ENCODE data around the gene RNF11.

The RNF11 gene

GRCh38 chr1:51288578-51288977 is 52.5 kb downstream of the RNF11 start:
- no peaks in the 10 kb centered on the region for H3K27me3 ChIP-seq (ENCODE audit: control insufficient read depth, insufficient read depth, low read length)
- H3K9ac ChIP-seq (ENCODE audit: low read length) = no peak overlapping the region
- no peaks in the 10 kb centered on the region for H3K4me1 ChIP-seq (ENCODE audit: control insufficient read depth, low read depth, low read length)
- H3K4me3 ChIP-seq (ENCODE audit: low read length) = no peak overlapping the region
- no peak overlapping the region for H3K27ac ChIP-seq (ENCODE audit: low read length)
- H3K36me3 ChIP-seq (ENCODE audit: control insufficient read depth, low read depth, low read length) = no peaks in the 10 kb centered on the region
- no peaks in the 10 kb centered on the region for H3K9me3 ChIP-seq (ENCODE audit: control insufficient read depth, low read depth, low read length)

- Histone ChIP-seq H3K27ac (ENCODE audit: low read length) (no peak overlapping the region), H3K4me3 (ENCODE audit: low read length) (no peak overlapping the region), H3K27me3 (ENCODE audit: control insufficient read depth, insufficient read depth, low read length) (no peaks in the 10 kb centered on the region), H3K9ac (ENCODE audit: low read length) (no peak overlapping the region), H3K4me1 (ENCODE audit: control insufficient read depth, low read depth, low read length) (no peaks in the 10 kb centered on the region), H3K9me3 (ENCODE audit: control insufficient read depth, low read depth, low read length) (no peaks in the 10 kb centered on the region), H3K36me3 (ENCODE audit: control insufficient read depth, low read depth, low read length) (no peaks in the 10 kb centered on the region)
Observed at GRCh38 chr1:51289676-51290488, 53.8 kb downstream of the RNF11 start.

GRCh38 chr1:51290489-51290847 is 54.4 kb downstream of the RNF11 start:
- H3K27me3 ChIP-seq (ENCODE audit: control insufficient read depth, insufficient read depth, low read length) = no peaks in the 10 kb centered on the region
- H3K36me3 ChIP-seq (ENCODE audit: control insufficient read depth, low read depth, low read length) = no peaks in the 10 kb centered on the region
- no peaks in the 10 kb centered on the region for H3K9me3 ChIP-seq (ENCODE audit: control insufficient read depth, low read depth, low read length)
- no peak overlapping the region for H3K27ac ChIP-seq (ENCODE audit: low read length)
- H3K4me1 ChIP-seq (ENCODE audit: control insufficient read depth, low read depth, low read length) = no peaks in the 10 kb centered on the region
- no peak overlapping the region for H3K4me3 ChIP-seq (ENCODE audit: low read length)
- no peak overlapping the region for H3K9ac ChIP-seq (ENCODE audit: low read length)

DNA sequence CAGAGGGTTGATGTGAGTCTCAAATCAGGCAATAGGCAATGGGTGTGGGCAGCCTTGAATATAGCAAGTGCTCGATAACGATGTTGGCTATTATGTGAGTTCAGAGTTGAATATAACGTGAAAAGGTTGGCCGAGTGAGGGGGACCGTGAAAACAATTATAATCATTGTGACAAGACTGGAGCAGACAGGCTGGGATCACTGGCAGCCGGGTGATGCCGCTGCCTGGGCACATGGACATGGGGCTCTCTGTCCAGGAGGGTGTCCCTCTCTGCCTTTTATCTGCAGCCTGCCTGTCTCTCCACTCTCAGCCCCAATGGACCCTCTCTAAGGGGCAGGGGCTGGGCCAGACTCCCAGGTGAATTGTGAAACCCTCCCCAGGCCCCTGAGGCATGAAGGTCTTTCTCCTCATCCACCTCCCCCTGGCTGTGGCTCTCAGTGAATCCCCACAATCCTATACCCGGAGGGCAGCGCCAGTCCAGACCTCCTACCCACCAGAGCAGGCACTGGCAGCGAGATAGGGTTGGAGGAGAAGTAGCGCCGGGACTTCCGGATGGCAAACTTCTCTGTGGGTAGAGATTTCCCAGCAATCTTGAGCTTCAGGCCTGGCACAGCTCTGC is 57.9 kb downstream of the RNF11 start:
- Histone ChIP-seq H3K4me1 (ENCODE audit: control insufficient read depth, low read depth, low read length) (no peaks in the 10 kb centered on the region), H3K27ac (ENCODE audit: low read length) (no peak overlapping the region), H3K4me3 (ENCODE audit: low read length) (no peak overlapping the region), H3K27me3 (ENCODE audit: control insufficient read depth, insufficient read depth, low read length) (no peaks in the 10 kb centered on the region), H3K9ac (ENCODE audit: low read length) (no peak overlapping the region), H3K9me3 (ENCODE audit: control insufficient read depth, low read depth, low read length) (no peaks in the 10 kb centered on the region), H3K36me3 (ENCODE audit: control insufficient read depth, low read depth, low read length) (no peaks in the 10 kb centered on the region)

- no peak overlapping the region for H3K4me3 ChIP-seq (ENCODE audit: low read length)
- H3K27ac ChIP-seq (ENCODE audit: low read length) = no peak overlapping the region
- no peaks in the 10 kb centered on the region for H3K4me1 ChIP-seq (ENCODE audit: control insufficient read depth, low read depth, low read length)
- H3K36me3 ChIP-seq (ENCODE audit: control insufficient read depth, low read depth, low read length) = no peaks in the 10 kb centered on the region
- H3K9ac ChIP-seq (ENCODE audit: low read length) = no peak overlapping the region
- H3K27me3 ChIP-seq (ENCODE audit: control insufficient read depth, insufficient read depth, low read length) = no peaks in the 10 kb centered on the region
- no peaks in the 10 kb centered on the region for H3K9me3 ChIP-seq (ENCODE audit: control insufficient read depth, low read depth, low read length)
Observed at GRCh38 chr1:51294566-51295184, 58.6 kb downstream of the RNF11 start.

DNA sequence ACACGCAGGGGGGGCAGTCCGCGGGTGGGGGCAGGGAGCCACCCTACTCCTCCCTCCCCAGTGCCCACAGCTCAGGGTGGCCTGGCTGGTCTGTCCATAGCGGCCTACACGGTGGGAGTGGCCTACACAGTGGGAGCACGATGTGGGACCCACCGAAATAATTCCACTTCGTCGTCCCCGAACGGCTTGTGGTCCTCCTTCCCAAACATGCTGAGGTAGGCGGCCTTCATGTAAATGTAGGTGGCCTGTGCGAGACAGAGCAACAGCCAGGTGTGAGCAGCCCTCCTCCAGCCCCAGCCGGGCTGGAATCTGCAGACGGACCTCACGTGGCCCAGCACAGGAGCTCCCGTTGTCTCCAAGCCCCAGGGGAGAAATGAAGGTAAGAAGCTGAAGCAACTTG is 59.9 kb downstream of the RNF11 start:
- Histone ChIP-seq H3K9me3 (ENCODE audit: control insufficient read depth, low read depth, low read length) (no peaks in the 10 kb centered on the region), H3K27ac (ENCODE audit: low read length) (no peak overlapping the region), H3K27me3 (ENCODE audit: control insufficient read depth, insufficient read depth, low read length) (no peaks in the 10 kb centered on the region), H3K9ac (ENCODE audit: low read length) (no peak overlapping the region), H3K4me3 (ENCODE audit: low read length) (no peak overlapping the region), H3K4me1 (ENCODE audit: control insufficient read depth, low read depth, low read length) (no peaks in the 10 kb centered on the region), H3K36me3 (ENCODE audit: control insufficient read depth, low read depth, low read length) (no peaks in the 10 kb centered on the region)

- H3K4me1 ChIP-seq (ENCODE audit: control insufficient read depth, low read depth, low read length) = no peaks in the 10 kb centered on the region
- H3K9ac ChIP-seq (ENCODE audit: low read length) = no peak overlapping the region
- H3K4me3 ChIP-seq (ENCODE audit: low read length) = no peak overlapping the region
- H3K27ac ChIP-seq (ENCODE audit: low read length) = no peak overlapping the region
- H3K27me3 ChIP-seq (ENCODE audit: control insufficient read depth, insufficient read depth, low read length) = no peaks in the 10 kb centered on the region
- H3K36me3 ChIP-seq (ENCODE audit: control insufficient read depth, low read depth, low read length) = no peaks in the 10 kb centered on the region
- H3K9me3 ChIP-seq (ENCODE audit: control insufficient read depth, low read depth, low read length) = no peaks in the 10 kb centered on the region
Observed at GRCh38 chr1:51296383-51297357, 60.6 kb downstream of the RNF11 start.

GRCh38 chr1:51297401-51298321 is 61.6 kb downstream of the RNF11 start:
- Histone ChIP-seq H3K27me3 (ENCODE audit: control insufficient read depth, insufficient read depth, low read length) (no peaks in the 10 kb centered on the region), H3K9ac (ENCODE audit: low read length) (no peak overlapping the region), H3K9me3 (ENCODE audit: control insufficient read depth, low read depth, low read length) (no peaks in the 10 kb centered on the region), H3K4me3 (ENCODE audit: low read length) (no peak overlapping the region), H3K4me1 (ENCODE audit: control insufficient read depth, low read depth, low read length) (no peaks in the 10 kb centered on the region), H3K27ac (ENCODE audit: low read length) (no peak overlapping the region), H3K36me3 (ENCODE audit: control insufficient read depth, low read depth, low read length) (no peaks in the 10 kb centered on the region)

DNA sequence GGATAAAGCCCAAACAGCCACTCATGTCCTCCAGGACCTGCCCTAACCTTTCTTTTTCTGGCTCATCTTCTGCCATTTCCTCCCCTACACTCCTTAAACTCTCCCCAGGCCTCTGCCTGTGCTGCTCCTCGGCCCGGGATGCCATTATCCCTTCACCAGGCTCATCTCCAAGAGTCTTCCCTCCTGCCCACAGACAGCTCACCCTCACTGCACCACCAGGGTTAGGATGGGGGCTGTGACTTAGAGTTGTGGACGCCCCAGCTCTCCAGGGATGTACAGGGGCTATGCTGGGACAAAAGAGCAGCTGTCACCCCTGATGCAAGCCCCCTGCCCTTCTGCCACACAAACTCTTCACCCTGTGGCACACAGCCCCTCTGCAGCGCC is 62.2 kb downstream of the RNF11 start:
- H3K27ac ChIP-seq (ENCODE audit: low read length) = no peak overlapping the region
- no peak overlapping the region for H3K4me3 ChIP-seq (ENCODE audit: low read length)
- H3K9ac ChIP-seq (ENCODE audit: low read length) = no peak overlapping the region
- H3K36me3 ChIP-seq (ENCODE audit: control insufficient read depth, low read depth, low read length) = no peaks in the 10 kb centered on the region
- H3K9me3 ChIP-seq (ENCODE audit: control insufficient read depth, low read depth, low read length) = no peaks in the 10 kb centered on the region
- H3K27me3 ChIP-seq (ENCODE audit: control insufficient read depth, insufficient read depth, low read length) = no peaks in the 10 kb centered on the region
- no peaks in the 10 kb centered on the region for H3K4me1 ChIP-seq (ENCODE audit: control insufficient read depth, low read depth, low read length)

- H3K36me3 ChIP-seq (ENCODE audit: control insufficient read depth, low read depth, low read length) = no peaks in the 10 kb centered on the region
- H3K4me1 ChIP-seq (ENCODE audit: control insufficient read depth, low read depth, low read length) = no peaks in the 10 kb centered on the region
- no peak overlapping the region for H3K9ac ChIP-seq (ENCODE audit: low read length)
- H3K27me3 ChIP-seq (ENCODE audit: control insufficient read depth, insufficient read depth, low read length) = no peaks in the 10 kb centered on the region
- H3K9me3 ChIP-seq (ENCODE audit: control insufficient read depth, low read depth, low read length) = no peaks in the 10 kb centered on the region
- H3K4me3 ChIP-seq (ENCODE audit: low read length) = no peak overlapping the region
- H3K27ac ChIP-seq (ENCODE audit: low read length) = no peak overlapping the region
Observed at GRCh38 chr1:51299185-51299885, 63.3 kb downstream of the RNF11 start.
